ENCODE data around the gene DTX4.
"Not testable (repeated sequence)": the region's sequence is repeated elsewhere in the genome, so short reads cannot be mapped to it uniquely, and the experiment has no call there.

The DTX4 gene

GRCh38 chr11:59171508-59172322 is at the start of gene DTX4:
TSS of gene DTX4 (plus strand) at chr11:59172132. CDS start at chr11:59172596, 464 bp downstream.
- DNase-seq = peak; percentile 95

- DNase-seq = peak; percentile 87
These were observed 36.1 kb upstream of the DTX4 start for GRCh38 chr11:59135648-59136461.

GRCh38 chr11:59136551-59136950 is 35.4 kb upstream of the DTX4 start:
- DNase-seq = not testable (repeated sequence)

- DNase-seq = no peak
These were observed 34.7 kb upstream of the DTX4 start for GRCh38 chr11:59137190-59137589.

GRCh38 chr11:59138643-59139042 is 33.3 kb upstream of the DTX4 start:
- no peak for DNase-seq

- DNase-seq = no peak
These were observed 30.7 kb upstream of the DTX4 start for GRCh38 chr11:59141191-59141590.

- DNase-seq = no peak
These were observed 30.1 kb upstream of the DTX4 start for GRCh38 chr11:59141673-59142460.

- peak; percentile 94 for DNase-seq
These were observed 29.1 kb upstream of the DTX4 start, which contains the start of gene FAM111A for GRCh38 chr11:59142530-59143507. TSS of gene FAM111A (plus strand) at chr11:59142856. CDS start at chr11:59148873, 6,017 bp downstream.

GRCh38 chr11:59144096-59144495 is 27.8 kb upstream of the DTX4 start:
- DNase-seq = no peak

GRCh38 chr11:59144579-59145345 is 27.2 kb upstream of the DTX4 start:
- peak; percentile 87 for DNase-seq

GRCh38 chr11:59145534-59145933 is 26.4 kb upstream of the DTX4 start:
- no peak for DNase-seq

GRCh38 chr11:59151761-59152160 is 20.2 kb upstream of the DTX4 start:
- no peak for DNase-seq

- DNase-seq = no peak
These were observed 19.5 kb upstream of the DTX4 start for GRCh38 chr11:59152312-59152951.

- DNase-seq = no peak
These were observed 17.3 kb upstream of the DTX4 start for GRCh38 chr11:59154610-59155009.

GRCh38 chr11:59157433-59157832 is 14.5 kb upstream of the DTX4 start:
- DNase-seq = no peak

- peak; percentile 74 for DNase-seq
These were observed 13.5 kb upstream of the DTX4 start for GRCh38 chr11:59158206-59159068.

GRCh38 chr11:59164028-59164427 is 7.9 kb upstream of the DTX4 start:
- no peak for DNase-seq

- no peak for DNase-seq
These were observed 580 bp downstream of the DTX4 start for GRCh38 chr11:59172345-59173079.
